Heart left ventricle (tissue), 13 donors: ENCODE data around the gene NDRG4.

Experiments
- POLR2A ChIP-seq, 2 donors: fragments of 450-650 bp; IDR thresholded peaks; one replicate each; pipeline ENCODE4 v1.6.1; 2017; ENCODE audit warnings: antibody characterized with exemption in 2 of 2, mild to moderate bottlenecking in 2 of 2, moderate library complexity in 2 of 2
- TF ChIP-seq, protein P1 (sequence below), 12 donors: fragments of 200-600 bp; sonication (generic) in 4 of 12; IDR thresholded peaks; one replicate each; pipeline versions ENCODE4 v1.5.0 to v1.8.0; 2018 to 2022; ENCODE audit warnings: antibody characterized with exemption in 12 of 12, mild to moderate bottlenecking in 5 of 12
- donor health status: ischemic (EF 13 %, LVEDD 7.1; RV severe dilation, severe dysfunction).
- donor health status: DM: no; HTN: yes; CAD: no.
- donor health status: DM: no; HTN: no; CAD: no.
- donor health status: ischemic (EF 25% LVEDD 6.9; RV normal size, moderate dysfunction).
- donor health status: ischemic (EF 25% LVEDD 5.7; RV mildly dilated, moderate dysfunction).
- donor health status: ischemic (EF 35%, LVEDD 5.7; RV mildly dilated, moderate dysfunction).
- donor health status: nonischemic (EF 11% LVEDD 7.7; RV severe dilation, severe dysfunction).
- donor health status: DM: yes; HTN: yes; CAD: no.
- donor health status: PGD.
- donor health status: ischemic (EF 29% LVEDD 5.4; RV normal size, mild dysfunction).
- donor health status: nonischemic (EF 23%, LVEDD 6.1; RV moderate dilation, normal function).

DNA sequence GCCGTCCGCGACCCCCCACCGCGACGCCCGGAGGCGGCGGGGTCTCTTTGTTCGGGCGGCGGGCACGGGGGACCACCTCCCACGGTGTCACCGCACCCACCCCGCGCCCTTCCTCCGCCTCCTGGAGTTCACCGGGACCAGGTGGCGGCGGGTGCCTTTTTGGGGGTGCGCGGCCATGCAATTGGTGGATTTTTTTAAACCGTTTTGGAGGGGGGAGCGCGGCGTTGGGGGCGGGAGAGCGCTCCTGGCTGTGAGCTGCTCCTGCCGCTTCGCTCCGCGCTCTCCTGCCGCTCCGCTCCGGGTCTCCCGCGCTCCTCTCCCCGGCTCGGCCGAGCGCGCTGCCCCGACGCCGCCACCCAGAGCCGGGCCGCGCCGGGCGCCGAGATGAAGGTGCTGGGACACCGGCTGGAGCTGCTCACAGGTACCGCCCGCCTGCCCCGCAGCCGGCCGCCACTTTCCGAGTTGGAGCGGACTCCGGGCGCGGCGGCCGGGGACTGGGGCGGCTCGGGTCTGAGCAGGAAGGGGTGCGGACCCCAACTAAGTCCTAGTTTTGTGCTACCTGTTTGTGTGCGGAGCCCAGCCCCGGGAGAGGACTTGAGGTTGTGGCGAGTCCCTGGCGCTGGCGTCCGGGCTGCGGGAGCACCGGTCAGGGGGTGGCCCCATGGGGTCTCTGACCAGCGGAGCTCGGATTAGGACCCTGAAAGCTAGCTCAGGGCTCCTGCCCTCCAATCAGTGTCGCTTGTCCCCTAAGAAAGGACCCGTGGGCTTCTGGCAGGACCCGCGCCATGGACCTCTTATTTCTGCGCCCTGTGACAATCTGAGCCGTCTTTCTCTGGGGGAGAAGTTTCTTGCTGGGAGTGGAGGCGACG is 35.7 kb upstream of the NDRG4 start:
- TF ChIP-seq, protein P1, sequence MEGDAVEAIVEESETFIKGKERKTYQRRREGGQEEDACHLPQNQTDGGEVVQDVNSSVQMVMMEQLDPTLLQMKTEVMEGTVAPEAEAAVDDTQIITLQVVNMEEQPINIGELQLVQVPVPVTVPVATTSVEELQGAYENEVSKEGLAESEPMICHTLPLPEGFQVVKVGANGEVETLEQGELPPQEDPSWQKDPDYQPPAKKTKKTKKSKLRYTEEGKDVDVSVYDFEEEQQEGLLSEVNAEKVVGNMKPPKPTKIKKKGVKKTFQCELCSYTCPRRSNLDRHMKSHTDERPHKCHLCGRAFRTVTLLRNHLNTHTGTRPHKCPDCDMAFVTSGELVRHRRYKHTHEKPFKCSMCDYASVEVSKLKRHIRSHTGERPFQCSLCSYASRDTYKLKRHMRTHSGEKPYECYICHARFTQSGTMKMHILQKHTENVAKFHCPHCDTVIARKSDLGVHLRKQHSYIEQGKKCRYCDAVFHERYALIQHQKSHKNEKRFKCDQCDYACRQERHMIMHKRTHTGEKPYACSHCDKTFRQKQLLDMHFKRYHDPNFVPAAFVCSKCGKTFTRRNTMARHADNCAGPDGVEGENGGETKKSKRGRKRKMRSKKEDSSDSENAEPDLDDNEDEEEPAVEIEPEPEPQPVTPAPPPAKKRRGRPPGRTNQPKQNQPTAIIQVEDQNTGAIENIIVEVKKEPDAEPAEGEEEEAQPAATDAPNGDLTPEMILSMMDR (IDR thresholded peaks at IDR 0.05) = peak in 1 of 12 donors; percentile 14
- TF ChIP-seq POLR2A (IDR thresholded peaks at IDR 0.05) = peak in 1 of 2 donors; percentile 61
